ENCODE data around the gene AFAP1. TPM values are rescaled to one million over a fixed set of nuclear protein-coding genes. Genes with fewer than 3 reads are reported as not detected.
A peak's percentile ranks its signal among the peaks of the same experiment; 100 is the strongest.

Gene AFAP1
- polyA plus RNA-seq, 3 donors = not detected

DNA sequence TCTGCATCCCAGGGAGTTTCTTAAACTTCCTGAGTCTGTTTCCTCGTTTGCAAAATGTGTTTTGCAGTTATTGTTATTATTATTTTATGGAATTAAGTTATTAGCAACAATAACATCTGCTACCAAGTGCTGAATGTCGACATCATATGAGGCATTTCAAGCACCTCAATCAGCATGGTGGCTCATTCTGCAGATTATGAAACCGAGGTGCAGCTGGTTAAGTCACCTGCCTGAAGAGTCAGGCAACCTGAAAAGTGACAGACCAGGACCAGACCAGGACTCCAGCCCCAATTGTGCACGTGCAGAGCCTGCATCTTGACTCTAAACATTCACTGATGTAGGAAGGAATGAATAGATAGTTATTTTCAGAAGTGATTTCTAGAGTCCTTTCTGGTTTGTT lies 99.8 kb downstream of the AFAP1 start:
- Histone ChIP-seq H3K4me2 (replicated peaks; ENCODE audit: extremely low read depth, low read length, poor library complexity, severe bottlenecking) (no peak overlapping the region), H3K27me3 (ENCODE audit: control insufficient read depth in 2 of 2, insufficient read depth in 2 of 2, low read length in 2 of 2) (no peaks in the 10 kb centered on the region), H3K9ac (ENCODE audit: insufficient read depth, low read length, poor library complexity, severe bottlenecking) (no peak overlapping the region), H3K4me1 (ENCODE audit: control insufficient read depth in 1 of 2, insufficient read depth in 2 of 2, low read length in 2 of 2) (no peaks in the 10 kb centered on the region), H3K9me3 (replicated peaks in 1 of 2; ENCODE audit: control insufficient read depth in 1 of 2, insufficient read depth in 1 of 2, low read length in 2 of 2) (no peaks in the 10 kb centered on the region), H3K36me3 (replicated peaks in 1 of 2; ENCODE audit: control insufficient read depth in 1 of 2, insufficient read depth in 2 of 2, low read length in 2 of 2) (no peaks in the 10 kb centered on the region), H3K27ac (ENCODE audit: low read depth in 1 of 2, low read length in 2 of 2) (no peak overlapping the region), H4K20me1 (ENCODE audit: insufficient read depth, low read length) (no peaks in the 10 kb centered on the region), H3K79me2 (ENCODE audit: insufficient read depth, low read length) (no peaks in the 10 kb centered on the region), H2AFZ (ENCODE audit: insufficient read depth, low read depth, low read length, poor library complexity, severe bottlenecking) (no peak overlapping the region), H3K4me3 (replicated peaks in 1 of 3; ENCODE audit: low read depth in 2 of 3, low read length in 3 of 3) (no peak overlapping the region)
- peaks cover 1 to 5% (median 2%) of the 10 kb centered on the region in 3 donors for H3K27me3 Mint-ChIP-seq (ENCODE audit: low read depth in 3 of 3)
- H3K4me3 Mint-ChIP-seq = no peak overlapping the region
- peak overlapping the region in 1 of 7 donors; percentile 4 for H3K27ac Mint-ChIP-seq
- 76% methylated on average over 3 of the region's 4 CpGs for WGBS (ENCODE audit: insufficient coverage)
- intact Hi-C loops (cut with micrococcal nuclease) = no loop called here
- TF ChIP-seq, protein P1, sequence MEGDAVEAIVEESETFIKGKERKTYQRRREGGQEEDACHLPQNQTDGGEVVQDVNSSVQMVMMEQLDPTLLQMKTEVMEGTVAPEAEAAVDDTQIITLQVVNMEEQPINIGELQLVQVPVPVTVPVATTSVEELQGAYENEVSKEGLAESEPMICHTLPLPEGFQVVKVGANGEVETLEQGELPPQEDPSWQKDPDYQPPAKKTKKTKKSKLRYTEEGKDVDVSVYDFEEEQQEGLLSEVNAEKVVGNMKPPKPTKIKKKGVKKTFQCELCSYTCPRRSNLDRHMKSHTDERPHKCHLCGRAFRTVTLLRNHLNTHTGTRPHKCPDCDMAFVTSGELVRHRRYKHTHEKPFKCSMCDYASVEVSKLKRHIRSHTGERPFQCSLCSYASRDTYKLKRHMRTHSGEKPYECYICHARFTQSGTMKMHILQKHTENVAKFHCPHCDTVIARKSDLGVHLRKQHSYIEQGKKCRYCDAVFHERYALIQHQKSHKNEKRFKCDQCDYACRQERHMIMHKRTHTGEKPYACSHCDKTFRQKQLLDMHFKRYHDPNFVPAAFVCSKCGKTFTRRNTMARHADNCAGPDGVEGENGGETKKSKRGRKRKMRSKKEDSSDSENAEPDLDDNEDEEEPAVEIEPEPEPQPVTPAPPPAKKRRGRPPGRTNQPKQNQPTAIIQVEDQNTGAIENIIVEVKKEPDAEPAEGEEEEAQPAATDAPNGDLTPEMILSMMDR (IDR thresholded peaks at IDR 0.05) = no peak
- no peaks in the 10 kb centered on the region for H3K4me1 Mint-ChIP-seq
- no peak for DNase-seq
- H3K36me3 Mint-ChIP-seq = peaks cover 0 to 18% of the 10 kb centered on the region in 2 donors
- H3K9me3 Mint-ChIP-seq = no peaks in the 10 kb centered on the region

DNA sequence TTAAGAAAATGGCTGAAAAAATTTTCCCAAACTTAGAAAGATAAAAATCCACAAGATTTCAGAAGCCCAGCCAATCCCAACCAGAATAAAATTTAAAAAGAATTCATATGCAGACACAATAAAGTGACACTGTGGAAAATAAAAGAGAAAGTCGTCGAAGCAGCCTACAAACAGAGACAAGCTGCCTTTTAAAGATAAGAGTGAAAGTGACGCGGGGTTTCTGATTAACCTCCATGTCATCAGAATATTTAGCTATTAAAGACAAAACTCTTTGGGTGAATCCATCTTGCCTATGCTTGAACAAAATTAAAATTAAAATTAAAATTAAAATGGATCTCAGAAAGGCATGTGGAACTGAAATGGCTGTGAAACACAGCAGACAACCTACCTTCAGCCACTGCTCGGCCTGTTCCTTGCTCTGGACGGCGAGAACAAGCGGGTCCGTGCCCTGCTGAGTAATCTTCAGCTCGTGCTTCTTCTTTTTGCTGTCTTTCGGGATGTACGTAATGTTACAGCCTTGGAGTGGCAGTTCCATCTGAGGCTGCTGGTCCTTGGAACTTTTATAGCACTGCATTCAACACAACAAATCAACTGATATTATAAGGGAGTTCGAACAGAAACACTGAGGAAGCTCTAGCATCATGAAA lies 101.4 kb downstream of the AFAP1 start:
- Mint-ChIP-seq H3K4me1 (no peaks in the 10 kb centered on the region), H3K27me3 (ENCODE audit: low read depth in 3 of 3) (peaks cover 0 to 5% (median 2%) of the 10 kb centered on the region in 3 donors), H3K9me3 (peaks cover 0 to 2% (median 0%) of the 10 kb centered on the region in 7 donors), H3K4me3 (no peak overlapping the region), H3K36me3 (peaks cover 0 to 18% of the 10 kb centered on the region in 2 donors), H3K27ac (no peak overlapping the region)
- Histone ChIP-seq H3K9ac (ENCODE audit: insufficient read depth, low read length, poor library complexity, severe bottlenecking) (no peak overlapping the region), H2AFZ (ENCODE audit: insufficient read depth, low read depth, low read length, poor library complexity, severe bottlenecking) (no peak overlapping the region), H3K9me3 (replicated peaks in 1 of 2; ENCODE audit: control insufficient read depth in 1 of 2, insufficient read depth in 1 of 2, low read length in 2 of 2) (no peaks in the 10 kb centered on the region), H3K27ac (ENCODE audit: low read depth in 1 of 2, low read length in 2 of 2) (no peak overlapping the region), H3K79me2 (ENCODE audit: insufficient read depth, low read length) (no peaks in the 10 kb centered on the region), H3K4me3 (replicated peaks in 1 of 3; ENCODE audit: low read depth in 2 of 3, low read length in 3 of 3) (no peak overlapping the region), H3K4me1 (ENCODE audit: control insufficient read depth in 1 of 2, insufficient read depth in 2 of 2, low read length in 2 of 2) (no peaks in the 10 kb centered on the region), H3K4me2 (replicated peaks; ENCODE audit: extremely low read depth, low read length, poor library complexity, severe bottlenecking) (no peak overlapping the region), H3K36me3 (replicated peaks in 1 of 2; ENCODE audit: control insufficient read depth in 1 of 2, insufficient read depth in 2 of 2, low read length in 2 of 2) (no peaks in the 10 kb centered on the region), H4K20me1 (ENCODE audit: insufficient read depth, low read length) (no peaks in the 10 kb centered on the region), H3K27me3 (ENCODE audit: control insufficient read depth in 2 of 2, insufficient read depth in 2 of 2, low read length in 2 of 2) (no peaks in the 10 kb centered on the region)
- WGBS (ENCODE audit: insufficient coverage) = 95% methylated on average over 4 of the region's 13 CpGs
- DNase-seq = no peak
- TF ChIP-seq, protein P1 (IDR thresholded peaks at IDR 0.05) = no peak
- intact Hi-C loops (cut with micrococcal nuclease) = no loop called here
